HG03354 (cell line): Measurements from ENCODE around the gene DBNDD1.
"Not testable (repeated sequence)": the region's sequence is repeated elsewhere in the genome, so short reads cannot be mapped to it uniquely, and the experiment has no call there.

Experiments
- ATAC-seq: cut with Tn5 transposase; IDR thresholded peaks from one replicate; pipeline ENCODE4 v1.9.1; 2021; ENCODE audit warnings: mild to moderate bottlenecking; ENCODE audit not compliant: unreplicated experiment, poor library complexity, severe bottlenecking

The DBNDD1 gene

DNA sequence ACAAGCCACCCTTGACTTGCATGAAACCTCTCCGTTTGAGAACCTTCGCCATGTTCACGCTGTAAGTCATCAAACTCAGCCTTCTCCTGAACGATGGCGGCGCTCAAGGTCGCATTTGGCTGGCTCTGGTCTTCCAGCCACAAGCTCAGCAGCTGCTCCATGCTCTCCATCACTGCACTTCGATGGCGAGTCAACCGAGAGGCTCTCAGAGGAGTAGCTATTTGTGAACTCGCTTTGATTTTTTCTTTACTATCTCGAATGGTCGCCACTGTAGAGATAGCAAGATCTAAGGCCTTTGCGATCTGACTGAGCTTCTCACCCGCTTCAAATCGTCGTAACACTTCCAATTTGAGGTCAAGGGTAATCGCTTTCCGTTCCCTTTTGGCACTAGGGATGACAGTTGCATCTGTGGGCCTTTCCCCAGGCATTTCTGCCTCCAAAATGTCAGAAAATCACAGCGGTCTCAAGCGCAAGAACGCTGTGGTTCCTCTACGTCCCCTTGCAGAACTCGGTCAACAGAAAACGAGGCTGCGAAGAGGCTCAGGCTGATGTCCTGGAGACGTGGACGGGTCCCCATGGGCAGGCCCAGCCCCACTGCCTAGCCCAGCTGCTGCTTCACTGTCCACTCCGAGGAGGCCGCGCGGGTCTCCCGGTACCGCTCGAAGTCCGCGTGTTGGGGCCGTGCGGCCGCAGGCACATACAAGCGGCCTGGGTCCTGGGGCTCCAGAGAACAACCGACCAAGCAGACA, 47.6 kb downstream of the DBNDD1 start:
- peak; percentile 4 for ATAC-seq

DNA sequence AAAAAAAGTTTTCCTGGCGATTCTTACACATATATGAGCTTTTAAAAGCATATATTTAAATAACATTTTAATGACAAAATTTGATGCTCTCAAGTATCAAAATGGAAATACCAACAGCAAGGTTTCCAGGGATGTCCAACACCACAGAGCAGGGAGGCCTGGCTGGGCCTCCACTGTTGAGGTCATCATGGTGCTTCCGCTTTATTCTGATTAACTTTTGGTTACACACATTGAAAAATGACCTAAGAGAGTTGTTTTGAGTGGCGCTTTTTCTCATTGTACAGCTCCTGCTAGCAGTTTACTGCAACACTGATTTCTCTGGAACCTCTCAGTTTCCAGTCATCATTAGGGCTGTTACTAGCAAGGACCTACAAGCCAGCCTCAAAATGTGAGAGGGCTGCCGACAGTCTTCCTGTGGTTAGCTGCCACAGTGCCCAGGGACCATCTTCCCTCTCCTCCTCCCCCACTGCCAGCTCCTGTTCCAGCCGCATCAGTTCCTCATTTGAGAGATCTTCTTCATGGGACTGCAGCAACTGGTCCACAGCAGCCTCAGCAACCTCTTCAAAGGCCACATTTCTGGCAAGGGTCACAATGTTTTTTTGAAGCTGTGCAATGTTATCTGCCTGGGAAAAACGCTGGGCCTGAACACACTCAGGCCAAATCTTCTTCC, 49.4 kb downstream of the DBNDD1 start:
- ATAC-seq: no peak

DNA sequence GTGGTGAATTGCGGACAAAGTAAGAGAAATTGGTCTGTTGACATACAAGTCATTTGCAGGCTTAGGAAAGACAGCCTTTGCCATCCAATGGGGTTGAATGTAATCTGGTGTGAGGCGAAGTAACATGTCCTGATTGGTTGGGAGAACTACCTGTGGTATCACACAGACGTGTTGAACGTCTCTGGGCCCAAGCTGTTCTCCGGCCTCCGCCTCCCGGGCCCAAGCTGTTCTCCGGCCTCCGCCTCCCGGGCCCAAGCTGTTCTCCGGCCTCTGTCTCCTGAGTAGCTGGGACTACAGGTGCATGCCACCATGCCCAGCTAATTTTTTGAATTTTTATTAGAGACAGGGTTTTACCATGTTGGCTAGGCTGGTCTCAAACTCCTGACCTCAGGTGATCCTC, 51.2 kb downstream of the DBNDD1 start:
- ATAC-seq: not testable (repeated sequence)

DNA sequence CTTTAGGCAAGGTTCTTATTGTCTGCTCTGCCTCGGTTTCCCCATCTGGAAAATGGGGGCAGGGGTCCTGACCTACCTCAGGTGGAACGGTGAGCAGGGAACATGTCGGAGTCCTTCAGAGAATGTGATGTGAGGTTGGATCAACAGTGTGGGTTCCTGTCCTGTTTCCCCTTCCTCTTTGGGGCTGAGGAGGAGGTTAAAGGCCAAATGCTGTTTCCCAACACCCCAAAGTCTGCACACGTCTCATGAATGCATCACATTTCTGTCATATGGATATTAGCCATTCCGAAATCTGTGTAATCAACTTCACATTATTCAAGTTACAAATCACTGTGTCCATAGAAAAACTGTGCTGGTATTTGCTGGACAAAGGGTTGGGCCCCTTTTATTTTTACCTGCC, 51.8 kb downstream of the DBNDD1 start:
- not testable (repeated sequence) for ATAC-seq

DNA sequence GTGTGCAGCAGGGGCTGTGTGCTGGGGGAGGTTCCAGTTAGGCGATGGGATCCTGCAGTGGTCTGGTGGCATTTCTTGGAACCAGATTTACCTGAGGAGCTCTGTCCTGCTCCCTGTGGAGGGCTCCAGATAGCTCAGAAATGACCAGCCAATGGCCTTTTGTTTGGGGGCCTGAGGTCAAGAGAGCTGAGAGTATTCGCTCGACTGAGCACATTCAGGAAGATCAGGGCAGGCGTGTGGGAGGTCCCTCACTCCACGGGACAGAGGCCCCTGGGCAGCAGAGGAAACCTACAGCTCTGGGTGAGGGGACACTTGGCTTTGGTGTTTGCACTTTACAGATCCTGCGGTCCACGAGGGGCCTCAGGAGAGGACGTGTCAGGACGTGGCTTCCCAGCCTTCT, 52.5 kb downstream of the DBNDD1 start:
- no peak for ATAC-seq

DNA sequence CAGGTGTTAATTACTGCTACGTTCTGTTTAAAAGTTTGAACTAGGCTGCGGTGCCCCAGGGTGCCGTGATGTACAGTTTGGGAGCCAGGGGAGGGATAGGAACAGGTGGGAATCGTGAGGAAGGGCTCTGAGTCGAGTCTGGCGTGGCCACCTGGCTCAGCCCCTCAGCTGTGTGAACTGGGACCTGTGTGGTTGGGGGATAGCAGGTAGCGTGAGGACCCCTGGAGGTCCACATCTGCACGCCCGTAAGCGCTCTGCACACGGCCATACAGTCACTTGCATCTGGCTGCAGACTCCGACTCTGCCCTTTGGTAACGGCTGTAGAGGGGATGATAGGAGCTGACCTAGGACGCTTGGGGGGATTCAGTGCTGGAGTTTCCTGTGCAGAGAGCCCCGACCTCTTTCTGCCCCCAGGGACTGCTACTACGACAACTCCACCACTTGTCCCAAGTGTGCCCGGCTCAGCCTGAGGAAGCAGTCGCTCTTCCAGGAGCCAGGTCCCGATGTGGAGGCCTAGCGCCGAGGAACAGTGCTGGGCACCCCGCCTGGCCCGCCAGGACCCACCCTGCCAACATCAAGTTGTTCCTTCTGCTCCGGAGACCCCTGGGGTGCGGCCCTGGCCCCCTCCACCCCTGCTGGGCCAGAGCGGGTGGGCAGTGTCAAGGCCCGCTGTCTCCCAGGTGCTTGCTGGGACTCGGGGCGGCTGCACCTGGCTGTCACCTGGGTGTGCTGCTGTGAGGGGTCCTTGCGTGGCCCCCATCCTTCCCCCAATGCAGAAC, 53.6 kb downstream of the DBNDD1 start:
- no peak for ATAC-seq

DNA sequence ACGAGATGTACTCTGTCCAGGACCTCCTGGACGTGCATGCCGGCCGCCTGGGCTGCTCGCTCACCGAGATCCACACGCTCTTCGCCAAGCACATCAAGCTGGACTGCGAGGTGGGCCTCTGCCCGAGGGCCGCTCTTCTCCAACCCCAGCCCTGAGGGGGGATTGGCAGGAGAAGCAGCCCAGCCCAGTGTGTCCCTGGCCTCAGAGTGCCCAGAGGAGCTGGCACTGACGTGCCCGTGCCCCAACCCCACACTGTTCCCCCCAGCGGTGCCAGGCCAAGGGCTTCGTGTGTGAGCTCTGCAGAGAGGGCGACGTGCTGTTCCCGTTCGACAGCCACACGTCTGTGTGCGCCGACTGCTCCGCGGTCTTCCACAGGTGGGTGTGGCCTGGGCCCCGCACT, 55.1 kb downstream of the DBNDD1 start:
- no peak for ATAC-seq

DNA sequence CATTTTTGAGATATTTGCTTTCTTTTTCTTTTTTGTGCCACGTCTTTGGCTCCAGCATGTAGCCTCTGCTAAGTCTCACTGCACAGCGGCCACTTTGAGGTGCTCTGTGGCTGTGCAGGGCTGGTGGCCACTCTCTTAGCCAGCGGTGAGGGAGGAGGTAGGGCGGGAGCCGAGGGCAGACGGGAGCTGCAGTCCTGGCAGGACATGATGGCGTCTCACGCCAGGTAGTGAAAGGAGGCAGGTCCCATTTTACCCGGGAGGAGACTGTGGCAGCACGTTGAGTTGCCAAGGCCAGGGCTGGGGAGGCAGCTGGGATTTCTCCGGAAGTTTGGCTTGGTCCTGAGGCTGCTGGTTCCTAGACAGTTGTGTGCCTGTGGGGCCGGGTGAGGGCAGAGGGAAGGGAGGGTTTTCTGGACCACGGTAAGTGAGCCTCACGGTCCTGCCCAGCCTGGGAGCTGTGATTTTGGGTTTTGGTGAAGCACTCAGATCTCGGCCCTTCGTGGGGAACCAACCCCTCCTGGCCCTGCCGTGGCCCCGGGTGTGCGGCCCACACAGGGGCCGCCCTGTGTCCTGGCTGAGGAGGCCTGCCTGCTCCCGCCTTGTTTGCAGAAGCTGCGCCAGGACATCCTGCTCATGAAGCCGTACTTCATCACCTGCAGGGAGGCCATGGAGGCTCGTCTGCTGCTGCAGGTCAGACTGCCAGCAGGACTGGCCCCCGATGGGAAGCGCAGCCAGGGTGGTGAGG, 56.3 kb downstream of the DBNDD1 start:
- ATAC-seq: no peak

DNA sequence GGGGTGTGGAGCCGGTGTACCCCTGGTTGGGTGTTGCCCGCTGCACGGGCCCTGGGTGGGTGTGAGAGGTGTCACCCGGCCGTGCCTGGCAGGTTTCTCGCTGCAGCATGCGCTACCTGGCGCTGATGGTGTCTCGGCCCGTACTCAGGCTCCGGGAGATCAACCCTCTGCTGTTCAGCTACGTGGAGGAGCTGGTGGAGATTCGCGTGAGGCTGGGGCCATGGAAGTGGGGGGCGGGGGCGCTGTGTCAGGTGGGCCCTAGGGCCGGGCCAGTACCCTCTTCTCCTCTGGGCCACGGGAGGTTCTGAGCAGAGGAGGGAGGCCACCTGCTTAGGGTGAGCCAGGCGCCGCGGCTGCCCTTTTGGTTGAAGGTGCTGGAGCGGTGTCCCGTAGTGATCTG, 57.3 kb downstream of the DBNDD1 start:
- no peak for ATAC-seq

DNA sequence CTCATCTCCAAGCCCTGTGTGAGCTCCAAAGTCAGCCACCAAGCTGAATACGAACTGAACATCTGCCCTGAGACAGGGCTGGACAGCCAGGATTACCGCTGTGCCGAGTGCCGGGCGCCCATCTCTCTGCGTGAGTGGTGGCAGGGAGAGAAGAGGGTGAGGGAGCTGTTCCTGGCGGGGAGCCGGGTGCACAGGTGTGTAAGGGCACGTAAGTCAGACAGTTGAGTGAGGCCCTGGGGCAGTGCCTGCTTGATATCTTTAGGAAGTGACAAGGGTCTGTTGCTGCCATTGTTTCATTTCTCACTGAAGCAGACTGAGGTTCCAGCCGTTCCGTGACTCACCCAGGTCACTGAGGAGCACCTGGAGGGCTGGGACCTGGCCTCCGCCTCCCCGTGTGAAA, 58.3 kb downstream of the DBNDD1 start:
- ATAC-seq: no peak

DNA sequence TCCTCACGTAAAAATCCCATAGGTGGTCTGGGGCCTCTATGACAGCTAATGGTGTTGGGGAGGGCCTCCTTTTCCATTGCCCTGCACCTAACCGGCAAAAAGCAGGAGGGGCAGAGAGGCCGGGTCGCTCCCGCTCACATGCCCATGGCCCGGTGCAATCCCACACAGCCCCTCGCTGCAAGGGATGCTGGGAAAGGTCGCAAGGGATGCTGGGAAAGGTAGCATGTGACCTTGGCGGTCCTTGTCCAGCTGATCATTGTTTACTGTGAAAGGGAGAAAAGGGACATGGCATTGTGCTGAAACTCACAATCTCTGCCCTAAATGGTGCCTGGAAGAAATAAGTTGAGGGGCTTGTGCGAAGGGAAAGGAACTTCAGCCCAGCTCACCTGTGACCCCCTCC, 60.7 kb downstream of the DBNDD1 start:
- ATAC-seq: no peak

DNA sequence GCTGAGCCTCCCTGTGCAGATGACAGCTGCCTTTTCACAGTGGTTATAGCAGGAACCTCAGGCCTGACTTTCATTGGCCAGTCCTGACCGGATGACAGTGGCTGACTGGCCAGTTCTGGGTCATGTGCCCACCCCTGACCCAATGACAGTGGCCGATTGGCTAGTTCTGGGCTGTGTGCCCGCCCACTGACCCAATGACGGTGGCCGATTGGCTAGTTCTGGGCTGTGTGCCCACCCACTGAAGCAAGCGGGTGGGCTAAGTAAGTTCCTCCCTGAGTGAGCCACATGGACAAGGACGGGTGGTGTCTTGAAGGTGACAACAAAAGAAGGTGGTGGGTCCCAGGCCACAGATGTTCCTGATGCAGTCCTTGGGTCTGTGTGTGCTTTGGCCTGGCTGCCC, 61.2 kb downstream of the DBNDD1 start:
- no peak for ATAC-seq

DNA sequence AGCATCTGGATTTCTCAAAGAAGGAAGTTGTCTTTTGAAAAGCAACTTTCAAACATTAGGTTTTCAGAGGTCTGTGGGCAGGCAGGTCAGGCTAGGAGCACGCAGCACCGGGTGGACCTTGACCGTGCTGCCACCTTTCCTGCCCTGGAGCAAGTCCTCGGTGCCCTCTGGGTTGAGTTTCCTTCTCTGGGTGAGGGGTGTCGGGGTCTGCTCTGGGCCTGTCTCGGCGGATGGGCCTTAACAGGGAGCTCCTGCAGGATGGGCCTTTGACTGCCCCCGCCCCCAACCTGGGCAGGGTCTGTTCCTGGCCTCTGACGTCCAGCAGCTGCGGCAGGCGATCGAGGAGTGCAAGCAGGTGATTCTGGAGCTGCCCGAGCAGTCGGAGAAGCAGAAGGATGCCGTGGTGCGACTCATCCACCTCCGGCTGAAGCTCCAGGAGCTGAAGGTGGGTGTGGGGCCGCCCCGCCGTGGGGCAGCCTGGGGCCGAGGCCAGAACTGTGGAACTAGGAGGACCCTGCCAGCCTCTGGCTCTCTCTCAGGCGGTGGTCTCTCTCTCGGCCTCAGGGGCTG, 62.0 kb downstream of the DBNDD1 start:
- ATAC-seq: no peak

DNA sequence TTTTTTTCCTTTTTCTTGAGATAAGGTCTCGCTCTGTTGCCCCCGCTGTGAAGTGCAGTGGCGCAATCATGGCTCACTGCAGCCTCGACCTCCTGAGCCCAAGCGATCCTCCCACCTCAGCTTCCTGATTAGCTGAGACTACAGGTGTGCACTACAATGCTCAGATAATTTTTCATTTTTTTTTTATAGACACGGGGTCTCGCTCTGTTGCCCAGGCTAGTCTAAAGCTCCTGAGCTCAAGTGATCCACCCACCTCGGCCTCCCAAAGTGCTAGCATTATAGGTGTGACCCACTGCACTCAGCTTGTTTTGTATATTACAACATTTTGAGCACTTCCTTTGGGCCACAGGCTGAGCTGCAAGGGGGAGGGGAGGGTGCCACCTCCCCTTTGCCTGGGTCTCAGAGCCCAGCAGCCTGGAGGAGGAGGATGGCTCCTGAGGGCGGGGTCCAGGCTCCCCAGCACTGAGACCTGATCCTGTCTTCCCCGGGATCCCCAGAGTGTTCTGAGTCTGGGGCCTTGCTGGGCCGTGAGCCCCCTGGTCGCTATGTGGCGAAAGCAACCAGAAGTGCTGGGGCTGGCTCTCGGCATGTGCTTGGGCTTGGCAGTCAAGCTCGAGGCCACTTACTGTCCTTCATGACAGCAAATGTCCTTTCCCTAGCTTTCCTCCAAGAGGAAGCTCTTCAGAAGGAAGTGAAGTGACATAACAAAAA, 62.6 kb downstream of the DBNDD1 start:
- no peak for ATAC-seq

DNA sequence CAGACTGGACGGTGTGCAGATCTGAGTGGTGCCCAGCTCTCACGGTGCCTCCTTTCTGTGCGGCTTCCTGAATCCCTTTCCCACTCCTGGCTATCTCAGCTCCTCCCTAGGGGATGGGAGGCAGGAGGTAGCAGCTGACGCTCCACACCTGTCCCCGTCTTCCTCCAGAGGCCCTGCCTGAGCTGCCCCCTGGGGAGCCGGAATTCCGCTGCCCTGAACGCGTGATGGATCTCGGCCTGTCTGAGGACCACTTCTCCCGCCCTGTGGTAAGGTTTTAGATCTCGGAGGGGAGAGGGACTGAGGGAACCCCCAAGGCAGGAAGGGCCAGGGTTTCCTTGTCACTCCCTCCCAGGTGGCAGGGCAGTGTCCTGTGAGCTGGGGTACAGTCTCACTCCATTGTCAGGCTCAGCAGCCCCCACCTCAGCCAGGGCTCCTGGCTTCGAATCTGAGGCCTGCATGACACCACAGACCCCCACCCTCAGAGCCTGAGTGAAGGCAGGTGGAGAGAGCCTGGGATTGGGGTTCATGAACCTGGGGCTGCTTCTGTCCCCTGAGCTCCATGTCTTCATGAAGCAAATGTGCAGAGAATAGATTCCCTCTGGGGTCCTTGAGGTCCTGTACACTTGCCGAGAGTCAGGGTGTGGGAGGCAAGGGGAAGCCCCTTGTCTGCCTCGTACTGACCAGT, 64.1 kb downstream of the DBNDD1 start:
- no peak for ATAC-seq
